A673 (cell line): ENCODE measurements around the gene SERTM1. TPM values are rescaled to one million over a fixed set of nuclear protein-coding genes. Genes with fewer than 3 reads are reported as not detected.

Source experiments
- BruUV-seq: library from RNA; stranded (reverse); fragments of 400-500 nt; replicated peaks from 2 replicates; lab custom pipeline; 2021; lab: Mats Ljungman, UMichigan
- CTCF ChIA-PET: fragments of 300-600 bp; sonication (Branson Sonifier 250); formaldehyde crosslinking; loops from one replicate; lab custom pipeline; 2022; ENCODE audit warnings: antibody characterized with exemption; lab: Charles Lee
- POLR2A ChIA-PET: fragments of 300-600 bp; sonication (Branson Sonifier 250); formaldehyde crosslinking; loops from one replicate; lab custom pipeline; 2022; ENCODE audit warnings: antibody characterized with exemption; ENCODE audit not compliant: low non-redundant PET; lab: Charles Lee
- DNase-seq: peaks from one replicate; pipeline ENCODE4 v3.0.0-alpha.2; 2015; ENCODE audit warnings: low spot score
- H3K27ac ChIP-seq: fragments of 200-600 bp; sonication (generic); 2 replicates; pipeline ENCODE4 v1.5.1; 2016; ENCODE audit warnings: mixed run types, low read depth, mild to moderate bottlenecking, mixed read lengths, antibody characterized with exemption, low read length; ENCODE audit not compliant: poor library complexity, severe bottlenecking
- H3K27me3 ChIP-seq: fragments of 200-600 bp; sonication (generic); replicated peaks from 2 replicates; pipeline ENCODE4 v1.6.1; 2017; ENCODE audit warnings: mixed run types, low read depth, mild to moderate bottlenecking, mixed read lengths, antibody characterized with exemption, low read length; ENCODE audit not compliant: insufficient read depth, poor library complexity
- H3K36me3 ChIP-seq: fragments of 200-600 bp; sonication (generic); 2 replicates; pipeline ENCODE4 v1.6.1; 2016; ENCODE audit warnings: mixed run types, mild to moderate bottlenecking, mixed read lengths, antibody characterized with exemption, low read length; ENCODE audit not compliant: insufficient read depth, poor library complexity, severe bottlenecking
- H3K4me1 ChIP-seq: fragments of 200-600 bp; sonication (generic); 2 replicates; pipeline ENCODE4 v1.6.1; 2017; ENCODE audit warnings: mixed run types, mild to moderate bottlenecking, mixed read lengths, antibody characterized with exemption, low read length; ENCODE audit not compliant: insufficient read depth, poor library complexity, severe bottlenecking
- H3K4me3 ChIP-seq: fragments of 200-600 bp; sonication (generic); 2 replicates; pipeline ENCODE4 v1.5.1; 2016; ENCODE audit warnings: low read depth, mixed run types, mild to moderate bottlenecking, mixed read lengths, low read length; ENCODE audit not compliant: poor library complexity, severe bottlenecking
- H3K9me3 ChIP-seq: fragments of 200-600 bp; sonication (generic); 2 replicates; pipeline ENCODE4 v1.6.1; 2016; ENCODE audit warnings: mixed run types, low read depth, mild to moderate bottlenecking, mixed read lengths, antibody characterized with exemption, low read length; ENCODE audit not compliant: poor library complexity, severe bottlenecking
- CTCF ChIP-seq: fragments of 300-800, 200-600 bp; sonication (generic); conservative IDR thresholded peaks from 2 replicates; pipeline ENCODE4 v1.5.1; 2017; ENCODE audit warnings: low read depth, mild to moderate bottlenecking, antibody characterized with exemption, low read length, moderate library complexity, mixed read lengths
- EZH2 ChIP-seq: fragments of 200-600 bp; sonication (generic); IDR thresholded peaks from 2 replicates; pipeline ENCODE4 v1.6.1; 2017; ENCODE audit warnings: borderline replicate concordance, low read depth, mild to moderate bottlenecking, mixed read lengths, antibody characterized with exemption, low read length; ENCODE audit not compliant: poor library complexity, severe bottlenecking
- intact Hi-C: fragments of 100-400 bp; cut with micrococcal nuclease; formaldehyde crosslinking; loops from one replicate; pipeline ENCODE4 v1.10.0; 2022; ENCODE audit not compliant: unreplicated experiment
- total RNA-seq: library from RNA; stranded (reverse); gene quantifications from 2 replicates; pipeline ENCODE4 v1.2.3, GENCODE V29; 2021

SERTM1 gene
- total RNA-seq, 1 experiment from 2014 or later, result 42.9 TPM

GRCh38 chr13:36665630-36666029, 8.2 kb upstream of the SERTM1 start:
- intact Hi-C loops, result no loop called here
- ChIA-PET CTCF (no interaction called here), POLR2A (no interaction called here)
- Histone ChIP-seq H3K27me3 (no peaks in the 10 kb centered on the region), H3K36me3 (no peaks in the 10 kb centered on the region), H3K27ac (no peak overlapping the region), H3K4me3 (no peak overlapping the region), H3K4me1 (no peaks in the 10 kb centered on the region), H3K9me3 (no peaks in the 10 kb centered on the region)
- TF ChIP-seq CTCF, result no peak
- TF ChIP-seq EZH2, result no peak
- no peak for DNase-seq
- no TSS peak for BruUV-seq

- CTCF ChIA-PET, result no interaction called here
- Histone ChIP-seq H3K4me3 (no peak overlapping the region), H3K9me3 (no peaks in the 10 kb centered on the region), H3K4me1 (no peaks in the 10 kb centered on the region), H3K27me3 (no peaks in the 10 kb centered on the region), H3K36me3 (no peaks in the 10 kb centered on the region), H3K27ac (no peak overlapping the region)
- no peak for DNase-seq
- TF ChIP-seq EZH2 (no peak), CTCF (no peak)
- POLR2A ChIA-PET, result no interaction called here
- no TSS peak for BruUV-seq
- intact Hi-C loops, result no loop called here
Observed at GRCh38 chr13:36666477-36667229, 7.2 kb upstream of the SERTM1 start.

DNA sequence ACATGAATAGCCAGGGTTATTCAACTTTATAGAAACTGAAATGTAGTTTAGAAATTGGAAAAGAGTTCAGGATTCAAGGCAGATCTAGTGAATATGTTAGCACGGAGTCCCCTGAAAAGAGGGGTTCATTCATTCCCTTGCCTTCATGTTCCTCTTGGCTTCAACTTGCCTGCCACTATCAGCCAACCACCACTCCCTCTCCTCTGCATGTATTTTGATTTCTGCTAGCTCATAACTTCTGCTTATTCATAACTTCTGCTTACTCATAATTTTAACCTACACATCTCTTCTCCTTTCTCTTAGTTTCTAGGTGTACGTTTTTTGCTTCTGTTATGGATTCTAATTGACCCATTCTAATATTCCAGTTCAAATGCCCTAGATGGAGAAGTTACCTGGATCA, 5.5 kb upstream of the SERTM1 start:
- Histone ChIP-seq H3K27ac (no peak overlapping the region), H3K36me3 (no peaks in the 10 kb centered on the region), H3K4me3 (no peak overlapping the region), H3K27me3 (no peaks in the 10 kb centered on the region), H3K4me1 (no peaks in the 10 kb centered on the region), H3K9me3 (no peaks in the 10 kb centered on the region)
- intact Hi-C loops, result no loop called here
- ChIA-PET CTCF (no interaction called here), POLR2A (no interaction called here)
- BruUV-seq, result no TSS peak
- DNase-seq, result no peak
- TF ChIP-seq EZH2 (no peak), CTCF (no peak)
